Measurements from ENCODE around the gene IGFBP7. TPM values are rescaled to one million over a fixed set of nuclear protein-coding genes. Genes with fewer than 3 reads are reported as not detected.
"Not testable (repeated sequence)": the region's sequence is repeated elsewhere in the genome, so short reads cannot be mapped to it uniquely, and the experiment has no call there.

The IGFBP7 gene
- total RNA-seq, 2 experiments from 2014 or later = not detected

- no peak for DNase-seq (ENCODE audit: low spot score)
- no peak overlapping the region for H3K4me3 ChIP-seq (ENCODE audit: low read depth, low read length, poor library complexity, severe bottlenecking)
- H3K27ac ChIP-seq (ENCODE audit: low read depth, low read length, poor library complexity, severe bottlenecking) = no peak overlapping the region
- H2AFZ ChIP-seq (ENCODE audit: low read length) = no peak overlapping the region
- H3K36me3 ChIP-seq (ENCODE audit: insufficient read depth, low read length) = no peaks in the 10 kb centered on the region
- intact Hi-C loops (cut with micrococcal nuclease; ENCODE audit: unreplicated experiment) = no loop called here
- no peaks in the 10 kb centered on the region for H3K79me2 ChIP-seq (ENCODE audit: insufficient read depth, low read depth, low read length)
- CTCF ChIA-PET (ENCODE audit: unreplicated experiment) = no interaction called here
- no peak for TF ChIP-seq EZH2phosphoT487 (IDR thresholded peaks at IDR 0.05; ENCODE audit: borderline replicate concordance, low read depth, low read length)
- TF ChIP-seq, protein P1, sequence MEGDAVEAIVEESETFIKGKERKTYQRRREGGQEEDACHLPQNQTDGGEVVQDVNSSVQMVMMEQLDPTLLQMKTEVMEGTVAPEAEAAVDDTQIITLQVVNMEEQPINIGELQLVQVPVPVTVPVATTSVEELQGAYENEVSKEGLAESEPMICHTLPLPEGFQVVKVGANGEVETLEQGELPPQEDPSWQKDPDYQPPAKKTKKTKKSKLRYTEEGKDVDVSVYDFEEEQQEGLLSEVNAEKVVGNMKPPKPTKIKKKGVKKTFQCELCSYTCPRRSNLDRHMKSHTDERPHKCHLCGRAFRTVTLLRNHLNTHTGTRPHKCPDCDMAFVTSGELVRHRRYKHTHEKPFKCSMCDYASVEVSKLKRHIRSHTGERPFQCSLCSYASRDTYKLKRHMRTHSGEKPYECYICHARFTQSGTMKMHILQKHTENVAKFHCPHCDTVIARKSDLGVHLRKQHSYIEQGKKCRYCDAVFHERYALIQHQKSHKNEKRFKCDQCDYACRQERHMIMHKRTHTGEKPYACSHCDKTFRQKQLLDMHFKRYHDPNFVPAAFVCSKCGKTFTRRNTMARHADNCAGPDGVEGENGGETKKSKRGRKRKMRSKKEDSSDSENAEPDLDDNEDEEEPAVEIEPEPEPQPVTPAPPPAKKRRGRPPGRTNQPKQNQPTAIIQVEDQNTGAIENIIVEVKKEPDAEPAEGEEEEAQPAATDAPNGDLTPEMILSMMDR (conservative IDR thresholded peaks at IDR 0.05; ENCODE audit: low read length) = no peak
- POLR2A ChIA-PET = no interaction called here
- no peaks in the 10 kb centered on the region for H3K9me3 ChIP-seq (ENCODE audit: low read length)
- no peak overlapping the region for H3K4me2 ChIP-seq (ENCODE audit: low read length)
- H3K9me2 ChIP-seq (ENCODE audit: insufficient read depth, low read length) = no peaks in the 10 kb centered on the region
- no TSS peak for BruUV-seq (replicated peaks)
- no peaks in the 10 kb centered on the region for H4K20me1 ChIP-seq (ENCODE audit: insufficient read depth, low read length)
- H3K4me1 ChIP-seq (ENCODE audit: insufficient read depth, low read length, poor library complexity, severe bottlenecking) = no peaks in the 10 kb centered on the region
These were observed 48.8 kb downstream of the IGFBP7 start for GRCh38 chr4:57061395-57061794.

GRCh38 chr4:57060717-57061067 lies 49.5 kb downstream of the IGFBP7 start:
- H2AFZ ChIP-seq (ENCODE audit: low read length); H3K4me2 ChIP-seq (ENCODE audit: low read length); H4K20me1 ChIP-seq (ENCODE audit: insufficient read depth, low read length); H3K4me3 ChIP-seq (ENCODE audit: low read depth, low read length, poor library complexity, severe bottlenecking); H3K79me2 ChIP-seq (ENCODE audit: insufficient read depth, low read depth, low read length); H3K9me3 ChIP-seq (ENCODE audit: low read length); H3K4me1 ChIP-seq (ENCODE audit: insufficient read depth, low read length, poor library complexity, severe bottlenecking); H3K27ac ChIP-seq (ENCODE audit: low read depth, low read length, poor library complexity, severe bottlenecking); BruUV-seq (replicated peaks); DNase-seq (ENCODE audit: low spot score); intact Hi-C loops (cut with micrococcal nuclease; ENCODE audit: unreplicated experiment); H3K9me2 ChIP-seq (ENCODE audit: insufficient read depth, low read length); H3K36me3 ChIP-seq (ENCODE audit: insufficient read depth, low read length): not testable (repeated sequence)
- ChIA-PET CTCF (ENCODE audit: unreplicated experiment) (interaction anchor here (0.6 kb wide), 1 partner anchor 1091 kb away, joined by 3 read pairs; no protein-coding TSS in a partner anchor), POLR2A (interaction anchor here (0.6 to 0.9 kb wide), 2 partner anchors 15 to 111 kb away, joined by 3 to 4 read pairs; no protein-coding TSS in a partner anchor)

DNA sequence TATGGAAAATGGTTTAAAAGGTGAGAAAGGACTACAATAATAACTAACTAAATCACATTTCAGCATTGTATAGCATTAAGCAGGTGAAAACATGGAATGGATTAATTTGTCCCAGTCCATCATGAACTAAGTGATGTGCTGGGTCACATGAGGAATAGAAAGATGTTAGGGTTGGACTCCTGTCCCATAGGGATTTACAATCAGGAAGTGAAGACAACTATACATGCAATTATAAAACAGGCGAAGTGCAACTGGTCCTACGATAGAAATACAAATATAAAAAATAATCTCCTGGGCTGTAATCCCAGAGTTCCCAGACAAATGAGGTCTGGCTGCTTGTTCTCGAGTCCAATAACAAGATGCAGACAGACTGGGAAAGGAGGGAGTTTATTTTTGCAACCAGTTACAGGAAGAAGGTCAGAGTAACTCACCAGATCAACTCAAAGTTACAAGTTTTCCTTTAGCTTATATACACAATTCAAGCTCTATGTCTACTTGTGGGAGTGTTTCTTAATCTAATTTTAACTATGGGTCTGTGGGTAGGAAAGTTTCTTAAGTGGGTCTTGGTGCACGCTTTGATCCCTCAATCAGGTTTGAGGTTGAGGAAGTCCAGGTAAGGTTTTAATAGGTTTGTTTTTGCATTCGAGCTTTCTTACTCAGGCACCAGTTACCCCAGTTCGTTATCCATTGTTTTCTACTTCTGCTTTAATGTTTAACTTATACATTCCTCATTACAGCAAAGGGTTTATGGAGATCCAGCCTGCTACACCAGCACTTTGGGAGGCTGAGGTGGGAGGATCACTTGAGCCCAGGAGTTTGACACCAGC lies 50.1 kb downstream of the IGFBP7 start:
- DNase-seq (ENCODE audit: low spot score) = no peak
- ChIA-PET CTCF (ENCODE audit: unreplicated experiment) (interaction anchor here (0.6 kb wide), 1 partner anchor 1090 kb away, joined by 3 read pairs; no protein-coding TSS in a partner anchor), POLR2A (interaction anchor here (0.6 to 0.9 kb wide), 2 partner anchors 16 to 111 kb away, joined by 3 to 4 read pairs; no protein-coding TSS in a partner anchor)
- H3K9me2 ChIP-seq (ENCODE audit: insufficient read depth, low read length) = no peaks in the 10 kb centered on the region
- no peak overlapping the region for H3K4me2 ChIP-seq (ENCODE audit: low read length)
- H3K27ac ChIP-seq (ENCODE audit: low read depth, low read length, poor library complexity, severe bottlenecking) = no peak overlapping the region
- no peak overlapping the region for H3K4me3 ChIP-seq (ENCODE audit: low read depth, low read length, poor library complexity, severe bottlenecking)
- intact Hi-C loops (cut with micrococcal nuclease; ENCODE audit: unreplicated experiment) = no loop called here
- H4K20me1 ChIP-seq (ENCODE audit: insufficient read depth, low read length) = no peaks in the 10 kb centered on the region
- H3K9me3 ChIP-seq (ENCODE audit: low read length) = no peaks in the 10 kb centered on the region
- no peak overlapping the region for H2AFZ ChIP-seq (ENCODE audit: low read length)
- H3K79me2 ChIP-seq (ENCODE audit: insufficient read depth, low read depth, low read length) = no peaks in the 10 kb centered on the region
- BruUV-seq (replicated peaks) = no TSS peak
- H3K36me3 ChIP-seq (ENCODE audit: insufficient read depth, low read length) = no peaks in the 10 kb centered on the region
- no peaks in the 10 kb centered on the region for H3K4me1 ChIP-seq (ENCODE audit: insufficient read depth, low read length, poor library complexity, severe bottlenecking)
- TF ChIP-seq, protein P1 (conservative IDR thresholded peaks at IDR 0.05; ENCODE audit: low read length) = no peak
- TF ChIP-seq EZH2phosphoT487 (IDR thresholded peaks at IDR 0.05; ENCODE audit: borderline replicate concordance, low read depth, low read length) = no peak
